Hindlimb muscle (tissue), 1 donor: ENCODE data around the gene FXYD1. TPM values are rescaled to one million over a fixed set of nuclear protein-coding genes. Genes with fewer than 3 reads are reported as not detected.
"Not testable (repeated sequence)": the region's sequence is repeated elsewhere in the genome, so short reads cannot be mapped to it uniquely, and the experiment has no call there.

Experiments used
- DNase-seq: peaks from one replicate; pipeline ENCODE4 v3.0.0-alpha.2; 2013
- polyA plus RNA-seq: library from polyadenylated mRNA; unstranded; fragments of 120-200 nt; gene quantifications from one replicate; pipeline ENCODE4 v1.2.1, GENCODE V29; 2013; ENCODE audit not compliant: insufficient read length

FXYD1 gene
- polyA plus RNA-seq, 1 donor = 281 TPM

DNA sequence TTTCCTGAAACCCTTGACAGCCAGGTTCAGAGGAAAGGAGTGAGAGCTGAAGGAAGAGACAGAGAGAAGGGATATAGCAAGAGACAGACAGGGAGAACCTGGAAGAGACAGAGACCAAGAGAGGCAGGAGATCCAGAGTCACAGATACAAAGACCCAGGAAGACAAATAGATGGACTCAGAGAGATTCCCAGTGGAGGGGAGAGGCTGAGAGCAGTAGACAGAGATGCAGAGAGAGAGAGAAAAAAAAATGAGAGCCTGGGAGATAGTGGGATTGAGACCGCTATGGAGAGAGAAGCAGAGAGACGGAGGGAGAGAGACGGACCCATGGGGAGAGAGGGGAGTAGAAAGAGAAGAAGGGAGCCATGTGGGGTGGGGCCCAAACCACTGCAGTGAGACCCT, 5.2 kb downstream of the FXYD1 start:
- no peak for DNase-seq

DNA sequence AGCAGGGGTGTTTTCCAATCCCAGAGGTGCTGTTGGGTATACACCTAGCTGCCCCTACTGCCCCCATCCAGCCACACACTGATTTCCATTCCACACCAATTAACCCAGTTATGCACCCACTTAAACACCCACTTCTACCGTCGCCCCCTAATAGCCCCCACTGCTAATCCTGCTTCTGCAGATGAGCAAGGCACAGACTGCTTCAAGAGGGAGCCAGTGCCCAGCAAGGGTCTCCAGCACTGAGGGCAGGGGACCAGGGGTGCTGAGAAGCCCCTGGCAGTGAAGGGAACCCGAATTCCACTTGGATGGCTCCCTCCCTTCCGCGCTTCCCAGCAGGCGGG, 5.6 kb downstream of the FXYD1 start:
- no peak for DNase-seq

DNA sequence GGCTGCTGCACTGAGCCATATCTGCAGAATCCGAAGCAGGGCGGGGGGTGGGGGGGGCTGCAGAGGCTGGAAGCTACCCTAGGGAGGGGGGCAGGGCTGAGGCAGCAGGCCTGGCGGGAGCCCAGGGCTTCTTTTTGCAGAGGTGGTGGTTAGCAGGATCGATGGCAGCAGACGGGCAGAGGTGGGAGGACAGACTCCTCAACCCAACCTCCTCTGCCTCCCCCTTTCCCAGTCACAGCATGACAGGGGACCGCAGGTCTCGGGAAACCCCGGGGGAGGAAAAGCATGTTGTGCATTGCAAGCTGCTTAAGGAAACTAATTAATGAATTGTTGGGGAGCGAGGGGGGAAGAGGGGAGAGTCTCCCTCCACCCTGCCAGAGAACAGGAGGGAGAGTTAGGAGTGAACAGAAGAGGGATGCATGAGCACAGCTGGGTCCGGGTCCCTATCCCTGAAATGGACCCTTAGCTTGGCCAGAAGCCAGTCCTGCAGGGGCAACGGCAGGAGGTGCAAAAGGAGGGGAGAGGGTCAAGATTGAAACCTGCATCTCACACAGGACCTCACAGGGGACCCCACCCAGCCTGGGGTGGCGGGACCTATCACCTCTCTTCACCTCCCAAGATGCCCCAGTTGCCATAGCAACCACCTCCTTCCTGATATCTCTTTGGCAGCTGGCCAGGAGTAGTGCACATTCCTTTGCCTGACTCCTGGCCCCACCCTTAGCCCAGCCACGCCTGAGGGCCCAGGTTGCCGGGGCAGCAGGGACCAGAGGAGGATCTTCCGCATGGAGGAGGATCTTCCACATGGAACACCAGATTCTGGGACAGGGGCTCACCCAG, 6.2 kb downstream of the FXYD1 start:
- no peak for DNase-seq

DNA sequence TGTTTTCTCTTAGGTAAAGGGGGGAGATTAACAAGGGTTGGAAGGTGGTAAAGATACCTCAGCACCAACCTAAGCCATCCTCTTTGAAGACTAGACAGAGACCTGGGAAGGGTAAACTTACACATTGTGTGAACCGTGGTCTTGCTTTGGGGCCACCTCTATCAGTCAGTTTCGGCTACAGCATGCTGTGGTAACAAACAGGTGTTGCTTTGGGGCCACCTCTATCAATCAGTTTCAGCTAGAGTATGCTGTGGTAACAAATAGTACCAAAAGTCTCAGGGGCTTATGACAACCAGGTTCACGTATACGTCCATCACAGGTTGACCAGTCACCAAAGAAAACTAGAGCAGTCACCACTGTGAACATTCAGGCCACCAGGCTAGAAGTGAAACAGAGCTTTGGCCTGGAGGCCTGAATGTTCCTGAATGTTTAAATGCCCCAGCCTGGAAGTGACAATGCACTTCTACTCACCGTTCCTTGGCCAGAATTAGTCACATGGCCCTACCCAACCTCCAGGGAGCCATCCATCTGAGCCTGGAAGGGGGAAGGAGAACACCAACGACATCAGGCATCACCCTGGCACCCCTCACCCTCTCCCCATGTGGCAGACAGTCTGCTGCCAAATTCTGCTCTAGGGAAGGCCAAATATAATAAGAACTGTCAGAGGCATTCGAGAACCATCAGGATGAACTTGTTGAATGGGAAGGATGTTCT, 8.3 kb downstream of the FXYD1 start:
- no peak for DNase-seq

DNA sequence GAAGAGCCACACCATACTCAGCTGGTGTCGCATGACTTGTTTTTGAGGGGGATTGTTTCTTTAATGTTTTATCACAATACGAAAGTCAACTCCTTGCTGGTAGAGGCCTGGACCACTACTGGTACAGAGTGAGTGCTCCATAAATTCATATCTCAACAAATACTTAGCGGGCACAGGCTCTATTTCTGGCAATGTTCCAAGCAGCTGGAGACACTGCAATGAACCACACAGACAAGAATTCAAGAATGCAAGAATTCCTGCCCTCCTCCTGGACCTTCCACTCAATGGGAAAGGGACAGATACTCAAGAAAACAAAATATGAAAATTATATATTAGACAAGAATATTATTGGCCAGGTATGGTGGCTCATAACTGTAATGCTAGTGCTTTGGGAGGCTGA, 10.8 kb downstream of the FXYD1 start:
- no peak for DNase-seq

DNA sequence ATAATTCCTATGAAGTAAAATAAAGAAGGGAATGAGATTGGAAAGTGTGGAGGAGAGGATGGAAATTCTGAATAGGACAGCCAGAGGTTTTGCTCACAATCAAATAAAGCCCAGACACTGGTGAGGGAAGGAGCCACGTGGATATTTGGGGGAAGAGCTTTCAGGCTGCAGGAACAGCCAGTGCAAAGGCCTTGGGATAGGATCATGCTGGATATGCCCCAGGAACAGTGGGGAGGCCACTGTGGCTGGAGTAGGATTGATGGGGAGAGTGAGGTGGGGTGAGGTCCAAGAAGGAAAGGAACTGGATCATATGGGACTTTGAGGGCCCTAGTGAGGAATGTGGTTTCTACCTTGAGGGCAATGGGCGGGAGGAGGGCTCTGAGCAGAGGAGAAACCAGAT, 11.8 kb downstream of the FXYD1 start:
- no peak for DNase-seq

DNA sequence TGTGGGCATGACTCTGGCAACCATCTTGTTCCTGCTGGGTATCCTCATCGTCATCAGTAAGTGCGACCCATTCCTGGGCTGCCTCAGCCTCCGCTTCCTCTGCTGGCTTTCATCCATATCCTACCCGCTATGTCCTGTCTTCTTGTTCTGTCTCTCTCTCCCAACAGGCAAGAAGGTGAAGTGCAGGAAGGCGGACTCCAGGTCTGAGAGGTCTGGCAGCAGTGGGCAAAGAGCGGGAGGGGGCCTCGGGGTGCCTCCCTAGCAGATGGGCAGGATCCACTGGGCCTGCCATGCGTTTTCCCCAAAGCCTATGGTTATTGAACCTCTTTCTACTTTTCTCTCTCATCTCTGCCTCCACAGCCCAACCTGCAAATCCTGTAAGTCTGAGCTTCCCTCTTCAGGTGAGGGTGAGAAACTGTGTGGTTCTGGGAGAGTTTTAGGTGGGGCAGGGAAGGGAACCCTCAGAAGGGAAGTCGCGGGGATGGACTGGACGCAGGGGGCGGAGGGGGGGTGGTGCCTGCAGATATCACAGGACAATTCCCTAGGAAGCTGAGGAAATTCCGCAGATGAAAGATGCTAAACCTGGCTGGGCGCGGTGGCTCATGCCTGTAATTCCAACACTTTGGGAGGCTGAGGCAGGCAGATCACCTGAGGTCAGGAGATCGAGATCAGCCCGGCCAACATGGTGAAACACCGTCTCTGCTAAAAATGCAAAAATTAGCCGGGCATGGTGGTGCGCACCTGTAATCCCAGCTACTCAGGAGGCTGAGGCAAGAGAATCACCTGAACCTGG, 12.8 kb downstream of the FXYD1 start:
- no peak for DNase-seq

DNA sequence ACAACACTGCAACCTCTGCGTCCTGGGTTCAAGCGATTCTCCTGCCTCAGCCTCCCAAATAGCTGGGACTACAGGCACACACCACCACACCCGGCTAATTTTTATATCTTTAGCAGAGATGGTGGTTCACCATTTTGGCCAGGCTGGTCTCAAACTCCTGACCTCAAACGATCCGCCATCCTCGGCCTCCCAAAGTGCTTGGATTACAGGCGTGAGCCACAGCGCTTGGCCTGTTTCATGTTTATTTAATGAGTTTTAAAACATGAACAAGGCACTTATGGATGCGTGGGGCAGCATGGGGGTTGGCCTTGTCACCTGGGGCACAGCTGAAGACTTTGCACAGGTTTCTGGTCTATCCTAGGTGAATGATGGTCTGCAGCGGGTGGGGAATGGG, 14.5 kb downstream of the FXYD1 start:
- DNase-seq = not testable (repeated sequence)

DNA sequence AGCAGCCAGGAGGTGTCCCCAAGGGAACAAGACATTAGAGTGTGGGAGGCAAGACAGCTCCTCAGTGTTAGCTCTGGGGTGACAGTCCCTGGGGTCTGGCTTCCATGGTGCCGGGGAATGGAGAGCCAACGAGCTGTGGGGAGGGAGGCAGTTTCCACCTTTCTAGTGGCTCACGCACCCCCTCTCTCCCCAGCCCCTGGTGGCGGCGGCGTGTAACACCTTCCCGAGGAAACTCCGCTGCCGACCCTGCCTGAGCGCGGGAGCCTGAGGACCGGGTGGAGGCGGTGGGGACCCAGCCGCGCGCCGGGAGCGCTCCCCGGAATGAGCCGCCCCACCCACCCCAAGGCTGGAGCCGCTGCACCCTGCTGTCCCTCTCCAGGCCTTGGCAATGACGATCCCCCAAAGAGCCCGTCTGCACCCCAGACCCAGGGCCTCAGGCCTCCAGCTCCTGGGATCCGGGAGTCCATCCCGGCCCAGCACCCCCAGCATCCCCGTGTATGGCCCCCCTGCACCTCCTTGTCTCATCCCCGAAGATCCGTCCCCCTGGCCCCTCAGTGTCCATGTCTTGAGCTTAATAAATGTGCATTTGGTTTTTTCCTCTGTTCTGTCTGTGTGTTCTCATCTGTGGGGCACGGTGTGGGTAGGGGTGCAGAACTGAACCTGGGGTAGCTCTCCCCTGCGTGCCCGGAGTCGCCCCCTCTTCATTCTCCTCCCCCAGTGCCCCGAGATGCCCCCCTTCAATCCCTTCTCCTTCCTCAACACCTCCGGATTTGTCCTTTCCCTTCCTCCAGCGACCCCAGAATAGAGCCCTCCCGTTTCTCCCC, 15.3 kb downstream of the FXYD1 start:
- no peak for DNase-seq

DNA sequence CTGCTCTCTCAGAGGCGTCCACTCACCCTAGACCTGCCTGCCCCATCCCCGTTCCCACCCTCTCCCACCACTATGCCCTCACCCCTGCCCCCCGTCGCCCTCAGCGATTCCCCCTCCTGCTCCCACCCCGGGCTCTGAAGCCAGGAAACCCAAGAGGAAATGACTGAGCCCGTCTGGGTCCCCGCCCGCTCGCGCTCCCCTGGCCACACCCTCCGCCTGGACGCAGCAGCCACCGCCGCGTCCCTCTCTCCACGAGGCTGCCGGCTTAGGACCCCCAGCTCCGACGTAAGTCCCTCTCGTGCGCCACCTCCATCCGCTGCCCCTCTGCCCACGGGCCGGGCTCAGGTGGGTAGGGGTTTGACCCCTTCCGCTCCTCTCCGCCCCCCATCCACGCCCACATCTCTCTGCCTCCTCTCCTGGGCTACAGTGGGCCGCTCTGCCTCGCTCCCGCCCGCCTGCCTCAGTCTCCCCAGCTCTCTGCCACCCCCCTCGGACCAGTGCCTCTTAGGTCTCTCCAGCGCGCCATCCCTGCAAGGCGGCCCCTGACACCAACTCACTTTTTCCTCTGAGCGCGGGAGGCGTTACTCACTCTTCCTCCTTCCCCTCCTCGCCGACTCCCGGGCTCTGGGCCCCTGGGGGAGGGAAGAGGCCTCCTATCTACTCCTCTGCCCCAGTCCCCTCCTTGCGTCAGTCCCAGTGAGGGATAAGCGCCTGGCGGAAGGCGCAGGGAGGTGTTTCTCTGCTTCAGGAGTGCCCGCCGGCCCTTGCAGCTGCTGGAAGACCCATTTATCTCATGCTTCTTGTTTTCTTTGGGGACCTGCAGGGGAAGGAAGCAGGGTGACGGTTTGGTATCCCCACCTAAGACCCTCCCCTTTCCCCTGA, 16.1 kb downstream of the FXYD1 start, which contains the start of gene FXYD5:
Gene FXYD5, plus strand, starts transcription at position 211 of the 882 bp plus-strand sequence. CDS start 816 bp downstream, outside the sequence.
- peak; percentile 64 for DNase-seq

DNA sequence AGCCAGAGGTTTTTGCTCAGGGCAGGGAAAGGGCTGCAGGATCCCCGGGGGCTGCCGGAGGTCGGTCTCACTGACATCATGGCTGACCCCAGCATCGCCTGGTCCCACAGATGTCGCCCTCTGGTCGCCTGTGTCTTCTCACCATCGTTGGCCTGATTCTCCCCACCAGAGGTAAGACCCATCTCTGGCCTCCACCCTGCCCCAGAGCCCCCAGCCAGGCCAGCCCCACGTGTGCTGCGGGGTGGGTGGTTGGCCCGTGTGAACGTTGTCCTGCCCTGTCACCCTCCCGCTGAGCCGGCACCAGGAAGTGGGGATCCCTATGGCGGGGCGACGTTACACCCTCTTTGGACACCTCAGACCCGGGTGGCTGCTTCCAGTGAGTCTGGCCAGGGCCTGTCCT, 16.8 kb downstream of the FXYD1 start:
- DNase-seq = no peak

DNA sequence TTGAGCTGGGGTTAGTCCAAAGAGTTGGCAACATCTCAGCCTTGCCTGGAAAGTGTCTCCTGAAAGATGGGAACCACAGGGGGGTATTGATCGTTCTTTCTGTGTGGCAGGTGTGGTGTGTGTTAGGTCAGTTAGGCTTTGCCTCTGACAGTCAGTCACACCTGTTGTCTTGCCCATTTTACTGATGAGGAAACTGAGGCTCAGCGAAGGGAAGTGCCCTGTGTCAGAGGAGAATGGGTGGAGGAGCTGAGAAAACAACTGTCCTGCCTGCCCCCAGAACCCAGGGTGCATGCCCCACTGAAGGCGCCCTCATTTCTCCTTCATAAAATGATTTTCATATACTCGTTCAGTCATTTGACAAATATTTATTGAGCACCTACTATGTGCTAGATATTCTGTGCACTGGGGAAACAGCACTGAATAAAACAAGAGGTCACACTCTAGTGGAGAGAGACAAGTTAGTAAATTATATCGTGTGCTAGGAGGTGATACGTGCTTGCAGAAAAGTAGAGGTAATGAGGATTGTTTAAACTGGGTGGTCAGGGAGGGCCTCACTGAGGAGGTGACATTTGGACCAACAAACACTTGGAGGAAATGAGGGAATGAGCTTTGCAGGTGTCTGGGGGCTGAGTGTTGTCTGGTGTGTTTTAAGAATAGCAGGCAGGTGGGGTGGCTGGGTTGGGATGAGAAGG, 17.5 kb downstream of the FXYD1 start:
- DNase-seq = no peak

DNA sequence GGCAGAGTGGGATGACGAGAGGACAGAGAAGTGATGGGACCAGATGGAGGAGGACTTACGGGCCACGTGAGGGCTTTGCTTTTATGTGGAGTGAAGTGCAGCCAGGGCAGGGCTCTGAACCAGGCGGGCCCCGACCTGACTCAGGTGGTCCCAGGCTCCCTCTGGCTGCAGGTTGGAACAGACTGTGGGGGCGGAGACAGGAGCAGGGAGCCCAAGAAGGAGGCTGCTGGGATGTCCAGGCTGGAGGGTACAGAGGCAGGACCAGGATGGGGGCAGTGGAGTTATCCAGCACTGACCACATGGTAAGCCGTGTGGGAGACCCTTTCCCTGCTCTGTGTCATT, 18.0 kb downstream of the FXYD1 start:
- DNase-seq = no peak

DNA sequence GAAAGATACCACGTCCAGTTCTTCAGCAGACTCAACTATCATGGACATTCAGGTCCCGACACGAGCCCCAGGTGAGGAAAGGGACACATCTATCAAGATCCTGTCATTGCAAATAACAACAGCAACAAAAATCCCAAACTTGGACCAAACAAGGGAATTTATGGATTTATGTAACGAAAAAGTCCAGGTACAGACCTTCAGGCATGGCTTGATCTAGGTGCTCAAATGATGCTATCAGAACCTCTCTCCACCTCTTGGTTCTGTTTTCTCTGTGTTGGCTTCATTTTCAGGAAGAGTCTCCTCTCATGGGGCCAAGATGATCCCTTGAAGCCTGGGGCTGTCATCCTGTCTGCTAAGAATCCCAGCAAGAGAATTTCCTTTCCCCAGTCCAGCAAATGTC, 18.8 kb downstream of the FXYD1 start:
- DNase-seq = no peak

DNA sequence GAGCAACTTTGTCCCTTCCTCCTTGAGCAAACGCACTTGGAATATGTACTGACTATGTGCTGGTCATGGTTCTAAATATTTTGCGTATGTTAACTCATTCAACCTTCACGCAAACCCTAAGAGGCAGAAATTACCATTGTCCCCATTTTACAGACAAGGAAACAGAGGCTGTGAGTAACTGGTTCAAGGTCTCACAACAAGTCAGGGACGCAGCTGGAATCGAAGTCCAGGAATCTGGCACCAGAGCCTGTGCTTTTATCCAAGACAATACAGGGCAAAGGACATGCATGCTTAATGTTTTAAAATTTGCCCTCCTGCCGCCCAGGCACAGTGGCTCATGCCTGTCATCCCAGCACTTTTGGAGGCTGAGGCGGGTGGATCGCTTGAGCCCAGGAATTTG, 21.0 kb downstream of the FXYD1 start:
- no peak for DNase-seq

DNA sequence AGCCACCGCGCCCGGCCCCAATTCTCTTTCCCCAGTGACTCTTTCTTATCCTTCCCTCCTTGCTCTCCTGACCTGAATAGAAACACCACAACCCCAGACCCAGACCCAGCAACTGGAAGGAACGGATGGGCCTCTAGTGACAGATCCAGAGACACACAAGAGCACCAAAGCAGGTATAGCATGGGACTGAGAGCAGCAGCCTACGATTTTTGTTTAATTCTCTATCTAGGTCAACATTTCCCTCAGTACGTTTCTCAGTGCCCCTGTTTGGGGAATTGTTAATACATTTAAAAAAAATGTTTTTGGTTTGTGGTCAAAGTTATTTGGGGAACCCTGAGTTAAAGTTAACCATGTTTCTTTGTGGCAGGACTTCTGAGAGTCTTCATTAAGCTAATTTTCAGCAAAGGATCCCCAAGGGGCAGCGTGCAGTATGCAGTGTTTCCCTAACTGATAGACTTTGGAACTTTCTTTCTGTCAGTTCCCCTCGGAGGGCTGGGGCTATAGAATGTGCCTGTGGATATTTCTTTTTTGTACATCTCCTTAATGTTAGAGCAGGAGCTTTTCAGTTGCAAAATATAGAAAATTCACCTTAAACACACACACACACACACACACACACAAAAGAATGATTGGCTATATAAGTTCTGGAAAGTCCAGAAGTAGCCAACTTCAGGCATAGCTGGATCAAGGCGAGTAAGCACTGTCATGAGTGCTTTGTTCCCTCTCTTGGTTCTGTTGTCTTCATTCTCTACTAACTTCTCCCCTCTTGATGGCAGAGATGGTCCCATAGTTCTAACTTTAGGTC, 22.2 kb downstream of the FXYD1 start:
- no peak for DNase-seq

DNA sequence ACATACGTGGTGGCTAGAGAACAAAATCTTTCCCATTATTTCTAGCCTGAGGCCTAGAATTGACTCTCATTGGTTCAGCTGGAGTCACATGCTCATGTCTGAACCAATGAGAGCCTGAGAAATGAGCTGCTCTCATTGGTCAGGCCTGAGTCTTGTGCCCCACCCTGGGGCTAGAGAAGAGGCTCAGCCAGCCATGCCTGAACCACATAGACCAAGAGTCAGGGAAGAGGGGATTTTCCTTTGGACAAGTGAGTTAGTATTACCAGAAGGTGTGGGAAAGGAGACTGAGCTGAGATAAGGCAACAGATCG, 22.8 kb downstream of the FXYD1 start:
- DNase-seq = no peak

DNA sequence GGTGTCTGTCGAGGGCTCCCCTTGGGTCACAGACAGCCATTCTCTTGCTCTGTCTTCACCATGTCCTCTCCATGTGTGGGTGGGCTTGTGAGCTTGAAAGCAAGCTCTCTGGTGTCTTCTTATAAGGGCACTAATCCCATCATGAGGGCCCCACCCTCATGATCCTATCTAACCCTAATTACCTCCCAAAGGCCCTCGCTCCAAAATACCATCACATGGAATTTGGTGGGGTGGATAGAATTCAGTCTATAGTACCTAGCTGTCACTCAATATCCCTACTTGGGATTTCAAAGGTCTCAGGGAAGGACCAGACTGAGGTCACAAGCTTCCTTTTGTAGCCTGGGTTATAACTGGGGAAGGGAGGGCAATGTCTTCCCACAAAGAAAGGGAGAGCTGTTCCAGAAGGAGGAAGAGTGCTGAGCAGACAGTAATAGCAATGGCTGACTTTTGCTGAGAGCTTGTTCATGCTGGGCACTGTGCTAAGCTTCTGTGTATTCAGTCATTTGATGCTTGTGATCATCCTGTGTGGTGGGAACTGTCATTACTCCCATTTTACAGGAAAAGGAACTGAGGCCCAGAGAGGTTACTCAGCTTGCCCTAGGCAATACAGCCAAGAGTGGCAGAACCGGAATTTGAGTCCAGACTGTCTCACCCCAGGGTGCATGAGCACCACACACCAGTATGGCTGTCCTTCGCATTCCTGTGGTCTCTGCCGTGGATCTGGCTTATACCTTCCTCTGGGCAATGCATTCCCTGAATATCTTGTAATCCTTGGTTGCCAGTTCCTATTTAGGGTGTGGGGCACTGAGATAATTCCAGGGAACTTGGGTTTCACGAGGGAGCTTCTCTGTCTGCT, 24.1 kb downstream of the FXYD1 start:
- no peak for DNase-seq

DNA sequence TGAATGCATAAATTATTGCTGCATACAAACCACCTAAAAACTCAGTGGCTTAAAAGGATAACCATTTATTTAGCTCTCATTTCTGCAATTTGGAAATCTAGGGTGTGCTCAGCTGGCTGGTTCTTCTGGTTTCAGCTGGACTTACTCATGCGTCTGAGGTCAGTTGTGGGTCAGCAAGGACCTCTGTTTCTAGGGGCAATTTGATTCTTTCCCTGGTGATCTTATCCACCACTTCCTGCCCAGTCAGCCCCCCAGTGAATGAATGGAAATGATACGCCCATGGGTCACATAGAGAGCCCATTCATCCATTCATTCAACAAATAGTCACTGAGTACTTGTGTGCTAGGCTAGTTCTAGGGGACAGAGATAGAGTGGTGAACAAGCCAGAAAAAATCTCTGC, 25.8 kb downstream of the FXYD1 start:
- no peak for DNase-seq
